SIG-M5 treated with dmso at 0.1 percent for 504 hours (cell line): ENCODE measurements around the gene RPL6.
"Not testable (repeated sequence)": the region's sequence is repeated elsewhere in the genome, so short reads cannot be mapped to it uniquely, and the experiment has no call there.

Experiments used
- DNase-seq: peaks from one replicate; lab custom pipeline; 2025; ENCODE audit not compliant: unreplicated experiment; lab: John Stamatoyannopoulos, UW

Gene RPL6

GRCh38 chr12:112420740-112421139 is 11.3 kb upstream of the RPL6 start:
- DNase-seq = no peak

GRCh38 chr12:112419297-112420133 is 10.1 kb upstream of the RPL6 start:
- peak; percentile 74 for DNase-seq

- DNase-seq = peak; percentile 82
Observed at GRCh38 chr12:112418608-112419296, 9.3 kb upstream of the RPL6 start, which contains the start of gene PTPN11. Gene PTPN11, plus strand, starts transcription at chr12:112418947. Its CDS starts 165 bp downstream, at chr12:112419112.

- DNase-seq = no peak
Observed at GRCh38 chr12:112418273-112418607, 8.8 kb upstream of the RPL6 start.

GRCh38 chr12:112415457-112415856 is 6.1 kb upstream of the RPL6 start:
- not testable (repeated sequence) for DNase-seq

GRCh38 chr12:112413855-112414625 is 4.6 kb upstream of the RPL6 start:
- DNase-seq = no peak

GRCh38 chr12:112409906-112410244 is 470 bp upstream of the RPL6 start:
- no peak for DNase-seq

GRCh38 chr12:112408621-112409020 is 784 bp downstream of the RPL6 start:
- DNase-seq = peak; percentile 26

- DNase-seq = not testable (repeated sequence)
Observed at GRCh38 chr12:112407683-112408082, 1.7 kb downstream of the RPL6 start.

GRCh38 chr12:112406519-112407488 is 2.6 kb downstream of the RPL6 start:
- no peak for DNase-seq

- no peak for DNase-seq
Observed at GRCh38 chr12:112401903-112402498, 7.4 kb downstream of the RPL6 start.

- DNase-seq = no peak
Observed at GRCh38 chr12:112401054-112401453, 8.4 kb downstream of the RPL6 start.

GRCh38 chr12:112393328-112393727 is 16.1 kb downstream of the RPL6 start:
- DNase-seq = no peak

- DNase-seq = not testable (repeated sequence)
Observed at GRCh38 chr12:112389922-112390654, 19.3 kb downstream of the RPL6 start.

GRCh38 chr12:112389228-112389627 is 20.2 kb downstream of the RPL6 start:
- no peak for DNase-seq

- DNase-seq = peak; percentile 90
Observed at GRCh38 chr12:112386726-112387125, 22.7 kb downstream of the RPL6 start.

- DNase-seq = no peak
Observed at GRCh38 chr12:112382866-112383265, 26.5 kb downstream of the RPL6 start.

- peak; percentile 88 for DNase-seq
Observed at GRCh38 chr12:112381883-112382796, 27.3 kb downstream of the RPL6 start, which contains the start of gene HECTD4. Gene HECTD4, minus strand, starts transcription at chr12:112382431. Its CDS starts 303 bp downstream, at chr12:112382128.
